Lower lobe of right lung (tissue), 2 donors: Measurements from ENCODE around the gene RBMS1. TPM values are rescaled to one million over a fixed set of nuclear protein-coding genes. Genes with fewer than 3 reads are reported as not detected.
A peak's percentile ranks its signal among the peaks of the same experiment; 100 is the strongest.

Experiments
- ATAC-seq, 2 donors: fragments of 200-7000 bp; cut with Tn5 transposase; one replicate each; pipeline ENCODE4 v1.9.1; 2020 to 2022; ENCODE audit warnings: mild to moderate bottlenecking in 2 of 2, moderate library complexity in 2 of 2
- DNase-seq: peaks from one replicate; pipeline ENCODE4 v3.0.0-alpha.2; 2020
- H3K27ac ChIP-seq: fragments of 200-600 bp; one replicate; pipeline ENCODE4 v1.8.0; 2022
- H3K27me3 ChIP-seq: fragments of 200-600 bp; one replicate; pipeline ENCODE4 v1.8.0; 2022; ENCODE audit warnings: low read depth
- H3K36me3 ChIP-seq: fragments of 200-600 bp; one replicate; pipeline ENCODE4 v1.8.0; 2022; ENCODE audit warnings: mild to moderate bottlenecking
- H3K4me1 ChIP-seq: fragments of 200-600 bp; one replicate; pipeline ENCODE4 v1.8.0; 2022
- H3K4me3 ChIP-seq: fragments of 200-600 bp; one replicate; pipeline ENCODE4 v1.8.0; 2022; ENCODE audit warnings: mild to moderate bottlenecking
- H3K9me3 ChIP-seq: fragments of 200-600 bp; one replicate; pipeline ENCODE4 v1.8.0; 2022
- intact Hi-C: fragments of 100-400 bp; cut with DNase I; formaldehyde crosslinking; loops from one replicate; pipeline ENCODE4 v1.11.0; 2022
- total RNA-seq: library from RNA; stranded (reverse); fragmentation: NEBNext Ultra II Directional; extraction: Animal tissue kit (Norgen Biotek cat#: 25700); gene quantifications from one replicate; pipeline ENCODE4 v1.2.1, GENCODE V29; 2021
- TF ChIP-seq, protein P1 (sequence below): fragments of 200-600 bp; IDR thresholded peaks from one replicate; pipeline ENCODE4 v1.8.0; 2022; ENCODE audit warnings: antibody characterized with exemption, mild to moderate bottlenecking
- donor health status: DM: no; HTN: yes; CAD: no; lungs with severe emphysema.

The RBMS1 gene
- total RNA-seq, 1 donor from 2014 or later: 95.3 TPM

DNA sequence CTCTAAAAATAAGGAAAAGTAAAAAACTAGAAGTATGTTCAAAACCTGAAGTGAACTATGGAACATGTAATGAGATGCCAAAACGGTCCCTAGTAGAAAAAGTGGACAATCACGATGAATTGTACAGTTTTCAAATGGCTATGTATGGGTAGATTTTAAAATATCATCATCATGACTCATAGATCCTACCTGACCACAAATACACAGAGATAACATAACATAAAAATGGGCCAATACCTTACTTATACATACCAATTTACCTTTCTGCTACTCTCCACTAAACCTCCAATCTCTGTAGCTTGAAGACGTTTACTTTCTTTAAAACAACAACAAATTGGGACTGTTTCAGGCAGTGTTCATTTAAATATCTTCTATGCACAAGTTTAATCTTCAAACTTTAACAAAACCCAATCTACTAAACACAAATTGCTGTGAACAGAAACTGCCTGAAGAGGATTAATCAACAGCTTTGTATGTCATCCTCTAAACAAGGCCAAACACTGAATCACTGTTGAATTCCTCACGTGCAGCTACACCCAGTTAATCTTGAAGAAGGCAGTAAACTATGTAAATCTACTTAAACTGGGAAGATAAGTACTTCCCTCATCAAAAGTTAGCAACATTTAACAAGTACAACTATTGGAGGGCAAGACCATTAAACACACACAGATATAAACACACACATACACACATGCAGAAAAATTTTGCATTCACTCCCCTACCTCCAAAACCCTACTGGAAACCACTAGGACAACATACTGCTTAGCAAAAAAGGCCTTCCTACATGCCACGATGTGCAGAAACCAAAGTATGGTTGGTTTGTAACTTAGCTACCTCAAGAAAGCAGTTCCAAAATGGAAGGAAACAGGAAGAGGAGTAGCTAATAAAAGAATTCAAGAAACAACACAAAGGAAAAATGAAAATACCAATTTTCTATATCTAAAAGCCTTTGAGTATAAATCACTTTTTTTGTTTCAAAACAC lies 90.3 kb downstream of the RBMS1 start:
- no peaks in the 10 kb centered on the region for H3K9me3 ChIP-seq
- TF ChIP-seq, protein P1, sequence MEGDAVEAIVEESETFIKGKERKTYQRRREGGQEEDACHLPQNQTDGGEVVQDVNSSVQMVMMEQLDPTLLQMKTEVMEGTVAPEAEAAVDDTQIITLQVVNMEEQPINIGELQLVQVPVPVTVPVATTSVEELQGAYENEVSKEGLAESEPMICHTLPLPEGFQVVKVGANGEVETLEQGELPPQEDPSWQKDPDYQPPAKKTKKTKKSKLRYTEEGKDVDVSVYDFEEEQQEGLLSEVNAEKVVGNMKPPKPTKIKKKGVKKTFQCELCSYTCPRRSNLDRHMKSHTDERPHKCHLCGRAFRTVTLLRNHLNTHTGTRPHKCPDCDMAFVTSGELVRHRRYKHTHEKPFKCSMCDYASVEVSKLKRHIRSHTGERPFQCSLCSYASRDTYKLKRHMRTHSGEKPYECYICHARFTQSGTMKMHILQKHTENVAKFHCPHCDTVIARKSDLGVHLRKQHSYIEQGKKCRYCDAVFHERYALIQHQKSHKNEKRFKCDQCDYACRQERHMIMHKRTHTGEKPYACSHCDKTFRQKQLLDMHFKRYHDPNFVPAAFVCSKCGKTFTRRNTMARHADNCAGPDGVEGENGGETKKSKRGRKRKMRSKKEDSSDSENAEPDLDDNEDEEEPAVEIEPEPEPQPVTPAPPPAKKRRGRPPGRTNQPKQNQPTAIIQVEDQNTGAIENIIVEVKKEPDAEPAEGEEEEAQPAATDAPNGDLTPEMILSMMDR: no peak
- no peak overlapping the region for H3K4me3 ChIP-seq
- peak overlapping the region; percentile 27 for H3K27ac ChIP-seq
- intact Hi-C loops: no loop called here
- DNase-seq: no peak
- peaks cover 81% of the 10 kb centered on the region for H3K4me1 ChIP-seq
- no peaks in the 10 kb centered on the region for H3K27me3 ChIP-seq
- H3K36me3 ChIP-seq: no peaks in the 10 kb centered on the region
- peak in 1 of 2 donors; percentile 11 for ATAC-seq

DNA sequence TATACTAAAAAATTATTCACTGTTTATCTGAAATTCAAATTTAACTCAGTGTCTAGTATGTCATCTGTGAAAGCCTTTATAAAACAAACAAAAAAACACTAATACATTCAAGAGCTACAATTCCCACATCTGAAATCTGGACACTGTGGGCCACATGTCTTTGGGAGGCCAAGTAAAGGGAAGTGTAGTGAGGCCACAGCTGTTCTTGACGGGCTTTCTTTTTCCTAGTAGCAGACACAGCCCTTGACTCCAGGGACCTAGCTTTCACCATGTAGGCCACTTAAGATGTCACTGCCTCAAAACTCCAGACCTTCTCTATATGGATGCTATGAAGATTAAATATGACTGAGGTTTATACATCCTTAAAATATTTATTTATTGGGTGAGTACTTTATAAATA lies 91.1 kb downstream of the RBMS1 start:
- no peak for ATAC-seq
- Histone ChIP-seq H3K27ac (peak overlapping the region; percentile 8), H3K36me3 (no peaks in the 10 kb centered on the region), H3K9me3 (no peaks in the 10 kb centered on the region), H3K4me3 (no peak overlapping the region), H3K27me3 (no peaks in the 10 kb centered on the region), H3K4me1 (peaks cover 86% of the 10 kb centered on the region)
- TF ChIP-seq, protein P1: no peak
- intact Hi-C loops: no loop called here
- DNase-seq: no peak

DNA sequence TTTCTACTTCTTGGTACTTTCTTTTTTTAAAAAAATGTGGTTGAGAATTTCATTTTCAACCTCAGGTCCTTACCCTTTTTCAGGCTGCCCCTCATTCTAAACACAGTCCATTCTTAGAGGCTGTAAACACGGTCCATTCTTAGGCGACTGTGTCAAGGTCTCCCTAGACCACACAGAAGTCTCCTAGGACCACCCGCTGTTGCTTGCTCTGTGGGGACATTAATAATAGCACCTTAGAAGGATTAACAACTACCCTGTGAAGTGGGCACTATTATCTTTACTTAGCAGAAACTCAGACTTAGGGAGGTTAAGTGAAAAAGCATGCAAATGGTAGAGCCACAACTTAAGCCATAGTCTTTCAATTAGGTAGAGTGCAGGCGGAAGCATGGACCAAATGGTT lies 91.7 kb downstream of the RBMS1 start:
- intact Hi-C loops: no loop called here
- Histone ChIP-seq H3K4me3 (no peak overlapping the region), H3K27me3 (no peaks in the 10 kb centered on the region), H3K4me1 (peaks cover 92% of the 10 kb centered on the region), H3K9me3 (no peaks in the 10 kb centered on the region), H3K27ac (no peak overlapping the region), H3K36me3 (no peaks in the 10 kb centered on the region)
- TF ChIP-seq, protein P1: no peak
- ATAC-seq (no peak), DNase-seq (no peak)

DNA sequence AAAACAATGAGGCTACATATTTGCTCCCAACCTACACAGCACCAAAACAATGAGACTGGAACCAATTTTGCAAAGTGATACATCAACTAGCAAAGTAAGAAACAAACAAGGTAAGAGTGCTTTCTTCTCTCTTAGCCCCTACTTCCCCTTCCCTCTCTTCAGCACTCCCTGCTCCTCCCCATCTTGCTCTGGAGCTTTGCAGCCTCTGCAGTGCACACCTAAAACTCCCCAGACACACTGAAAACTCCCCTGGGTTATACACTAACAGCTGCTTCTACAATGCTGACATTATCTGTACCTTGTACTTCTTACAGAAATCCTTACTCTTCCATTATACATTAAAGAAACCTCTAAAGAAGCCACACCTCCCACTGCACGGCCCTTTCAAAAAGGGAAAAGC lies 93.7 kb downstream of the RBMS1 start:
- Histone ChIP-seq H3K27me3 (no peaks in the 10 kb centered on the region), H3K4me1 (peaks cover 85% of the 10 kb centered on the region), H3K36me3 (no peaks in the 10 kb centered on the region), H3K4me3 (no peak overlapping the region), H3K9me3 (no peaks in the 10 kb centered on the region), H3K27ac (no peak overlapping the region)
- intact Hi-C loops: loop anchor here (10.0 kb wide), 1 partner anchor 55 kb away; no protein-coding TSS in a partner anchor
- ATAC-seq (no peak), DNase-seq (no peak)
- TF ChIP-seq, protein P1: no peak

DNA sequence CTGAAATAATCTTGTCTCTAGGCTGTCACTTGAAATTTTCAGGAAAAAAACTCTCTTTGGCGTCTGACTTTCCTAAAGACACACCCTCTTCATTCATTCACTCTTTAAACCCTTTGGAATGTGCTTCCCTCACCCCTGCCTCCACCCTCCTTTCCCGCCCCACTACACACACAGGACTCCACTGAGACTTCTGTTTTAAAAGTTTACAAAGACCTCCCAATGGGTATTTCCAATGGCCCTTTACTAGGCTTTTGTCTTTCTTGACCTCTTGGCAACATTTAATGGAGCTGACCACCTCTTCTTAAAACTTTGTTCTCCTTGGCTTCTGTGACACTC lies 96.1 kb downstream of the RBMS1 start:
- H3K36me3 ChIP-seq: no peaks in the 10 kb centered on the region
- no peak overlapping the region for H3K4me3 ChIP-seq
- H3K27ac ChIP-seq: no peak overlapping the region
- DNase-seq: no peak
- TF ChIP-seq, protein P1: no peak
- no peaks in the 10 kb centered on the region for H3K27me3 ChIP-seq
- H3K9me3 ChIP-seq: no peaks in the 10 kb centered on the region
- ATAC-seq: peak; percentile 55 to 85
- intact Hi-C loops: loop anchor here (10.0 kb wide), 1 partner anchor 53 kb away; no protein-coding TSS in a partner anchor
- peaks cover 84% of the 10 kb centered on the region for H3K4me1 ChIP-seq
